GM23338 (cell line): ENCODE measurements around the gene GPD2. TPM values are rescaled to one million over a fixed set of nuclear protein-coding genes. Genes with fewer than 3 reads are reported as not detected.

Source experiments
- ATAC-seq: fragments of 200-7000 bp; cut with Tn5 transposase; 3 replicates; pipeline ENCODE4 v1.9.1; 2020
- DNase-seq: peaks from one replicate; pipeline ENCODE4 v3.0.0-alpha.2; 2015; ENCODE audit warnings: low spot score
- H2AFZ ChIP-seq: fragments of 200-600 bp; sonication (generic); 2 replicates; pipeline ENCODE4 v1.8.0; 2016; ENCODE audit warnings: antibody characterized with exemption, mild to moderate bottlenecking, moderate library complexity
- H3F3A ChIP-seq: fragments of 200-600 bp; sonication (generic); replicated peaks from 2 replicates; pipeline ENCODE4 v1.8.0; 2017; ENCODE audit warnings: antibody characterized with exemption, mixed run types, low read depth
- H3K27ac ChIP-seq: fragments of 200-600 bp; sonication (generic); 2 replicates; pipeline ENCODE4 v1.6.1; 2016; ENCODE audit warnings: low read depth
- H3K27me3 ChIP-seq: fragments of 200-600 bp; sonication (generic); 2 replicates; pipeline ENCODE4 v1.8.0; 2016; ENCODE audit warnings: mild to moderate bottlenecking, mixed run types, moderate library complexity; ENCODE audit not compliant: insufficient read depth
- H3K36me3 ChIP-seq: fragments of 200-600 bp; sonication (generic); 2 replicates; pipeline ENCODE4 v1.8.0; 2016; ENCODE audit warnings: mild to moderate bottlenecking; ENCODE audit not compliant: insufficient read depth
- H3K4me1 ChIP-seq: fragments of 200-600 bp; sonication (generic); 2 replicates; pipeline ENCODE4 v1.8.0; 2016; ENCODE audit warnings: mild to moderate bottlenecking, moderate library complexity; ENCODE audit not compliant: insufficient read depth
- H3K4me2 ChIP-seq: fragments of 200-600 bp; sonication (generic); 2 replicates; pipeline ENCODE4 v1.7.1; 2017; ENCODE audit warnings: mixed run types
- H3K4me3 ChIP-seq: fragments of 200-600 bp; sonication (generic); 2 replicates; pipeline ENCODE4 v1.6.1; 2016; ENCODE audit warnings: mixed run types
- H3K79me2 ChIP-seq: fragments of 200-600 bp; sonication (generic); replicated peaks from 2 replicates; pipeline ENCODE4 v1.8.0; 2017; ENCODE audit warnings: mild to moderate bottlenecking; ENCODE audit not compliant: insufficient read depth
- H3K9me2 ChIP-seq: fragments of 200-600 bp; sonication (generic); 2 replicates; pipeline ENCODE4 v1.8.0; 2017; ENCODE audit not compliant: insufficient read depth
- H4K20me1 ChIP-seq: fragments of 200-600 bp; sonication (generic); replicated peaks from 2 replicates; pipeline ENCODE4 v1.8.0; 2017; ENCODE audit warnings: mild to moderate bottlenecking; ENCODE audit not compliant: insufficient read depth
- H3K27ac Mint-ChIP-seq: 2 replicates; pipeline ENCODE4 v1.8.0; 2020; ENCODE audit warnings: inconsistent platforms, mild to moderate bottlenecking, moderate library complexity, mixed read lengths
- H3K27me3 Mint-ChIP-seq: 3 replicates; pipeline ENCODE4 v1.8.0; 2022; ENCODE audit warnings: low read depth, mild to moderate bottlenecking, moderate library complexity, mixed read lengths, inconsistent platforms; ENCODE audit not compliant: insufficient read depth, poor library complexity
- H3K36me3 Mint-ChIP-seq: 3 replicates; pipeline ENCODE4 v1.8.0; 2021; ENCODE audit warnings: low read depth, mild to moderate bottlenecking, inconsistent platforms, moderate library complexity, mixed read lengths
- H3K4me1 Mint-ChIP-seq: 3 replicates; pipeline ENCODE4 v1.8.0; 2020; ENCODE audit warnings: mild to moderate bottlenecking, inconsistent platforms, mixed read lengths
- H3K4me3 Mint-ChIP-seq: 3 replicates; pipeline ENCODE4 v1.8.0; 2021; ENCODE audit warnings: moderate library complexity, mild to moderate bottlenecking, inconsistent platforms, mixed read lengths
- H3K9me3 Mint-ChIP-seq: 3 replicates; pipeline ENCODE4 v1.8.0; 2020; ENCODE audit warnings: moderate library complexity, mild to moderate bottlenecking, inconsistent platforms, mixed read lengths
- CREB1 ChIP-seq: fragments of 250-450 bp; sonication (Bioruptor Pico); IDR thresholded peaks from 2 replicates; pipeline ENCODE4 v1.5.0; 2020; ENCODE audit warnings: low read depth, mild to moderate bottlenecking, moderate library complexity
- EZH2 ChIP-seq: fragments of 200-600 bp; sonication (generic); IDR thresholded peaks from one replicate; pipeline ENCODE4 v1.8.0; 2017; ENCODE audit warnings: antibody characterized with exemption, mild to moderate bottlenecking, low read depth; ENCODE audit not compliant: unreplicated experiment
- EZH2phosphoT487 ChIP-seq: fragments of 200-600 bp; sonication (generic); IDR thresholded peaks from one replicate; pipeline ENCODE4 v1.8.1; 2018; ENCODE audit warnings: antibody characterized with exemption; ENCODE audit not compliant: unreplicated experiment
- JUNB ChIP-seq: IDR thresholded peaks from one replicate; pipeline ENCODE4 v1.6.1; 2016; ENCODE audit warnings: antibody characterized with exemption; ENCODE audit not compliant: unreplicated experiment
- NANOG ChIP-seq: IDR thresholded peaks from 2 replicates; pipeline ENCODE4 v1.6.1; 2016; ENCODE audit warnings: antibody characterized with exemption, borderline replicate concordance
- POLR2AphosphoS5 ChIP-seq: IDR thresholded peaks from 2 replicates; pipeline ENCODE4 v1.6.1; 2016; ENCODE audit warnings: antibody characterized with exemption, low read depth
- STAT1 ChIP-seq: IDR thresholded peaks from one replicate; pipeline ENCODE4 v1.6.1; 2016; ENCODE audit warnings: antibody characterized with exemption; ENCODE audit not compliant: unreplicated experiment
- ZNF114 ChIP-seq: fragments of 250-450 bp; sonication (Bioruptor Pico); IDR thresholded peaks from 2 replicates; pipeline ENCODE4 v1.5.0; 2020; ENCODE audit warnings: mild to moderate bottlenecking, moderate library complexity
- ZNF331 ChIP-seq: fragments of 250-450 bp; sonication (Bioruptor Pico); IDR thresholded peaks from 2 replicates; pipeline ENCODE4 v1.5.0; 2020; ENCODE audit warnings: low read depth, mild to moderate bottlenecking, moderate library complexity
- ZNF462 ChIP-seq: fragments of 250-450 bp; sonication (Bioruptor Pico); IDR thresholded peaks from 2 replicates; pipeline ENCODE4 v1.5.0; 2020; ENCODE audit warnings: mild to moderate bottlenecking, moderate library complexity
- polyA plus RNA-seq: library from polyadenylated mRNA; unstranded; fragments of >200 nt; fragmentation: Nextera tagmentation; extraction: Ambion mirVana; gene quantifications from 2 replicates; pipeline ENCODE4 v1.2.1, GENCODE V29; 2016
- total RNA-seq: library from RNA; depleted of rRNA; stranded (reverse); fragments of >200 nt; shearing (Covaris generic); gene quantifications from 2 replicates; pipeline ENCODE4 v1.2.3, GENCODE V29; 2014
- TF ChIP-seq, protein P1 (sequence below): IDR thresholded peaks from one replicate; pipeline ENCODE4 v1.6.1; 2018; ENCODE audit warnings: antibody characterized with exemption; ENCODE audit not compliant: unreplicated experiment
- TF ChIP-seq, protein P2 (sequence below), 2 experiments: fragments of 200-600 bp in 1 of 2; sonication (generic) in 1 of 2; conservative IDR thresholded peaks; 2 replicates each; pipeline versions ENCODE4 v1.5.1 to v1.6.1; 2016 to 2017; ENCODE audit warnings: antibody characterized with exemption in 2 of 2, low read depth in 2 of 2, mild to moderate bottlenecking in 2 of 2, moderate library complexity in 1 of 2
- TF ChIP-seq, protein P3 (sequence below): IDR thresholded peaks from 2 replicates; pipeline ENCODE4 v1.6.1; 2016; ENCODE audit warnings: antibody characterized with exemption

The GPD2 gene
- total and polyA plus RNA-seq, 2 experiments from 2014 or later: 9.4 to 67.4 TPM

- no peak overlapping the region for H3K4me3 ChIP-seq
- no peaks in the 10 kb centered on the region for H3K27me3 ChIP-seq
- H3K36me3 Mint-ChIP-seq: no peaks in the 10 kb centered on the region
- H3K27ac ChIP-seq: no peak overlapping the region
- no peaks in the 10 kb centered on the region for H3K79me2 ChIP-seq
- no peaks in the 10 kb centered on the region for H3K4me1 ChIP-seq
- no peak for DNase-seq
- no peak overlapping the region for H3K4me2 ChIP-seq
- no peaks in the 10 kb centered on the region for H4K20me1 ChIP-seq
- no peak for ATAC-seq
- no peak overlapping the region for H3K27ac Mint-ChIP-seq
- no peak overlapping the region for H2AFZ ChIP-seq
- H3K4me3 Mint-ChIP-seq: no peak overlapping the region
- no peak for TF ChIP-seq NANOG
- TF ChIP-seq EZH2phosphoT487: no peak
- TF ChIP-seq, protein P1, sequence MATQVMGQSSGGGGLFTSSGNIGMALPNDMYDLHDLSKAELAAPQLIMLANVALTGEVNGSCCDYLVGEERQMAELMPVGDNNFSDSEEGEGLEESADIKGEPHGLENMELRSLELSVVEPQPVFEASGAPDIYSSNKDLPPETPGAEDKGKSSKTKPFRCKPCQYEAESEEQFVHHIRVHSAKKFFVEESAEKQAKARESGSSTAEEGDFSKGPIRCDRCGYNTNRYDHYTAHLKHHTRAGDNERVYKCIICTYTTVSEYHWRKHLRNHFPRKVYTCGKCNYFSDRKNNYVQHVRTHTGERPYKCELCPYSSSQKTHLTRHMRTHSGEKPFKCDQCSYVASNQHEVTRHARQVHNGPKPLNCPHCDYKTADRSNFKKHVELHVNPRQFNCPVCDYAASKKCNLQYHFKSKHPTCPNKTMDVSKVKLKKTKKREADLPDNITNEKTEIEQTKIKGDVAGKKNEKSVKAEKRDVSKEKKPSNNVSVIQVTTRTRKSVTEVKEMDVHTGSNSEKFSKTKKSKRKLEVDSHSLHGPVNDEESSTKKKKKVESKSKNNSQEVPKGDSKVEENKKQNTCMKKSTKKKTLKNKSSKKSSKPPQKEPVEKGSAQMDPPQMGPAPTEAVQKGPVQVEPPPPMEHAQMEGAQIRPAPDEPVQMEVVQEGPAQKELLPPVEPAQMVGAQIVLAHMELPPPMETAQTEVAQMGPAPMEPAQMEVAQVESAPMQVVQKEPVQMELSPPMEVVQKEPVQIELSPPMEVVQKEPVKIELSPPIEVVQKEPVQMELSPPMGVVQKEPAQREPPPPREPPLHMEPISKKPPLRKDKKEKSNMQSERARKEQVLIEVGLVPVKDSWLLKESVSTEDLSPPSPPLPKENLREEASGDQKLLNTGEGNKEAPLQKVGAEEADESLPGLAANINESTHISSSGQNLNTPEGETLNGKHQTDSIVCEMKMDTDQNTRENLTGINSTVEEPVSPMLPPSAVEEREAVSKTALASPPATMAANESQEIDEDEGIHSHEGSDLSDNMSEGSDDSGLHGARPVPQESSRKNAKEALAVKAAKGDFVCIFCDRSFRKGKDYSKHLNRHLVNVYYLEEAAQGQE: no peak
- no peak for TF ChIP-seq ZNF462
- TF ChIP-seq, protein P2, sequence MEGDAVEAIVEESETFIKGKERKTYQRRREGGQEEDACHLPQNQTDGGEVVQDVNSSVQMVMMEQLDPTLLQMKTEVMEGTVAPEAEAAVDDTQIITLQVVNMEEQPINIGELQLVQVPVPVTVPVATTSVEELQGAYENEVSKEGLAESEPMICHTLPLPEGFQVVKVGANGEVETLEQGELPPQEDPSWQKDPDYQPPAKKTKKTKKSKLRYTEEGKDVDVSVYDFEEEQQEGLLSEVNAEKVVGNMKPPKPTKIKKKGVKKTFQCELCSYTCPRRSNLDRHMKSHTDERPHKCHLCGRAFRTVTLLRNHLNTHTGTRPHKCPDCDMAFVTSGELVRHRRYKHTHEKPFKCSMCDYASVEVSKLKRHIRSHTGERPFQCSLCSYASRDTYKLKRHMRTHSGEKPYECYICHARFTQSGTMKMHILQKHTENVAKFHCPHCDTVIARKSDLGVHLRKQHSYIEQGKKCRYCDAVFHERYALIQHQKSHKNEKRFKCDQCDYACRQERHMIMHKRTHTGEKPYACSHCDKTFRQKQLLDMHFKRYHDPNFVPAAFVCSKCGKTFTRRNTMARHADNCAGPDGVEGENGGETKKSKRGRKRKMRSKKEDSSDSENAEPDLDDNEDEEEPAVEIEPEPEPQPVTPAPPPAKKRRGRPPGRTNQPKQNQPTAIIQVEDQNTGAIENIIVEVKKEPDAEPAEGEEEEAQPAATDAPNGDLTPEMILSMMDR (conservative IDR thresholded peaks at IDR 0.05; ENCODE audit: low read depth in 2 of 2): no peak
- no peak for TF ChIP-seq JUNB
- TF ChIP-seq, protein P3, sequence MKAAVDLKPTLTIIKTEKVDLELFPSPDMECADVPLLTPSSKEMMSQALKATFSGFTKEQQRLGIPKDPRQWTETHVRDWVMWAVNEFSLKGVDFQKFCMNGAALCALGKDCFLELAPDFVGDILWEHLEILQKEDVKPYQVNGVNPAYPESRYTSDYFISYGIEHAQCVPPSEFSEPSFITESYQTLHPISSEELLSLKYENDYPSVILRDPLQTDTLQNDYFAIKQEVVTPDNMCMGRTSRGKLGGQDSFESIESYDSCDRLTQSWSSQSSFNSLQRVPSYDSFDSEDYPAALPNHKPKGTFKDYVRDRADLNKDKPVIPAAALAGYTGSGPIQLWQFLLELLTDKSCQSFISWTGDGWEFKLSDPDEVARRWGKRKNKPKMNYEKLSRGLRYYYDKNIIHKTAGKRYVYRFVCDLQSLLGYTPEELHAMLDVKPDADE: no peak
- TF ChIP-seq POLR2AphosphoS5: no peak
- no peak for TF ChIP-seq ZNF331 (CRISPR knock-in tag)
- no peak for TF ChIP-seq ZNF114 (CRISPR knock-in tag)
- TF ChIP-seq STAT1: no peak
- no peak for TF ChIP-seq EZH2
- no peak for TF ChIP-seq CREB1 (CRISPR knock-in tag)
- H3K4me1 Mint-ChIP-seq: no peaks in the 10 kb centered on the region
- H3K9me3 Mint-ChIP-seq: no peaks in the 10 kb centered on the region
- no peaks in the 10 kb centered on the region for H3F3A ChIP-seq
- no peaks in the 10 kb centered on the region for H3K36me3 ChIP-seq
- peaks cover 4% of the 10 kb centered on the region for H3K27me3 Mint-ChIP-seq
- no peaks in the 10 kb centered on the region for H3K9me2 ChIP-seq
These were observed 76.3 kb downstream of the GPD2 start for GRCh38 chr2:156512451-156512850.
